HL-60 (cell line): Measurements from ENCODE around the gene ABAT.

Experiments used
- GABPA ChIP-seq: IDR thresholded peaks from 2 replicates; pipeline ENCODE4 v1.6.1; 2012; ENCODE audit warnings: low read depth
- TF ChIP-seq, protein P1 (sequence below): IDR thresholded peaks from one replicate; pipeline ENCODE4 v1.5.1; 2011; ENCODE audit warnings: low read length, control low read depth, inconsistent platforms; ENCODE audit not compliant: insufficient read depth

DNA sequence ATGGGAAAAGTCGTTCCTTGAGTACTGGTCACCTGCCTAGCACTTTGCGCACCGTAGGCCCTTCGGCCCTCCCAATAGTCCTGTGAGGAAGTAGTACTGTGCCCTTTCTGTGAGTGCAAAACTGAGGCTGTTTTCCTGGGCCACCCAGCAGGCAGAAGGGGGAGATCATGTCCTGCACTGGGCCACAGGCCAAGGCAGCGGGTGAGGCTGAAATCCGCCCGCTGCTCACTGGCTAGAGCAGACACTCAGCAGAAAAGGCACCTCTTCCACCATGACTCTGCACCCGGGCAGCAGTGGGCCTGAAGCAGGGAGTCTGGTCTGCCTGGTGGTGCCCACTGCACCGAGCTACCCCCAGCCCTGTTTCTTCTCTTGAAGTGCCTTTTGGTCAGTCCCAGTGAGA lies 32.7 kb upstream of the ABAT start:
- no peak for TF ChIP-seq GABPA
- TF ChIP-seq, protein P1, sequence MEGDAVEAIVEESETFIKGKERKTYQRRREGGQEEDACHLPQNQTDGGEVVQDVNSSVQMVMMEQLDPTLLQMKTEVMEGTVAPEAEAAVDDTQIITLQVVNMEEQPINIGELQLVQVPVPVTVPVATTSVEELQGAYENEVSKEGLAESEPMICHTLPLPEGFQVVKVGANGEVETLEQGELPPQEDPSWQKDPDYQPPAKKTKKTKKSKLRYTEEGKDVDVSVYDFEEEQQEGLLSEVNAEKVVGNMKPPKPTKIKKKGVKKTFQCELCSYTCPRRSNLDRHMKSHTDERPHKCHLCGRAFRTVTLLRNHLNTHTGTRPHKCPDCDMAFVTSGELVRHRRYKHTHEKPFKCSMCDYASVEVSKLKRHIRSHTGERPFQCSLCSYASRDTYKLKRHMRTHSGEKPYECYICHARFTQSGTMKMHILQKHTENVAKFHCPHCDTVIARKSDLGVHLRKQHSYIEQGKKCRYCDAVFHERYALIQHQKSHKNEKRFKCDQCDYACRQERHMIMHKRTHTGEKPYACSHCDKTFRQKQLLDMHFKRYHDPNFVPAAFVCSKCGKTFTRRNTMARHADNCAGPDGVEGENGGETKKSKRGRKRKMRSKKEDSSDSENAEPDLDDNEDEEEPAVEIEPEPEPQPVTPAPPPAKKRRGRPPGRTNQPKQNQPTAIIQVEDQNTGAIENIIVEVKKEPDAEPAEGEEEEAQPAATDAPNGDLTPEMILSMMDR: no peak
